HS-27A (cell line): ENCODE results near the gene PPP1R10.

Experiments used
- DNase-seq: peaks from one replicate; pipeline ENCODE4 v3.0.0-alpha.2; 2012; ENCODE audit warnings: low read depth, missing footprints

The PPP1R10 gene

GRCh38 chr6:30556066-30556905 lies 60.8 kb downstream of the PPP1R10 start, which contains the start of gene GNL1:
Gene GNL1 (minus strand): TSS chr6:30556489. CDS start chr6:30556203, 286 bp downstream.
- DNase-seq, result peak; percentile 58

GRCh38 chr6:30555816-30556065 lies 61.3 kb downstream of the PPP1R10 start:
- peak; percentile 14 for DNase-seq

GRCh38 chr6:30554962-30555815 lies 61.9 kb downstream of the PPP1R10 start:
- DNase-seq, result no peak

- DNase-seq, result no peak
Observed at GRCh38 chr6:30554404-30554803, 62.6 kb downstream of the PPP1R10 start.
